HepG2 (cell line): ENCODE results near the gene ZNF524. TPM values are rescaled to one million over a fixed set of nuclear protein-coding genes. Genes with fewer than 3 reads are reported as not detected.

ENCODE experiments used
- CENPT ChIP-seq: sonication (generic); formaldehyde crosslinking; IDR thresholded peaks from 2 replicates; pipeline ENCODE4 v1.8.0; 2022; ENCODE audit warnings: low read depth, mild to moderate bottlenecking, moderate library complexity, missing genetic modification reagents
- EED ChIP-seq: sonication (generic); formaldehyde crosslinking; IDR thresholded peaks from 2 replicates; pipeline ENCODE4 v1.5.0; 2020; ENCODE audit warnings: mild to moderate bottlenecking, missing genetic modification reagents
- HNF1A ChIP-seq, 2 experiments: sonication (generic) in 1 of 2; formaldehyde crosslinking in 1 of 2; IDR thresholded peaks; 2 replicates each; pipeline versions ENCODE4 v1.4.0 to v1.6.1; 2016 to 2020; ENCODE audit warnings: borderline replicate concordance in 1 of 2, low read depth in 1 of 2, mild to moderate bottlenecking in 1 of 2, missing genetic modification reagents in 1 of 2
- KDM4B ChIP-seq: sonication (generic); formaldehyde crosslinking; IDR thresholded peaks from 2 replicates; pipeline ENCODE4 v1.4.0; 2020; ENCODE audit warnings: missing genetic modification reagents
- MED8 ChIP-seq: sonication (generic); formaldehyde crosslinking; IDR thresholded peaks from 2 replicates; pipeline ENCODE4 v1.8.1; 2023; ENCODE audit warnings: mild to moderate bottlenecking, missing genetic modification reagents; ENCODE audit not compliant: insufficient replicate concordance
- PHF5A ChIP-seq: IDR thresholded peaks from one replicate; pipeline ENCODE4 v1.6.1; 2018; ENCODE audit warnings: low read depth, missing genetic modification reagents; ENCODE audit not compliant: unreplicated experiment
- TBX2 ChIP-seq: sonication (generic); formaldehyde crosslinking; IDR thresholded peaks from 2 replicates; pipeline ENCODE4 v1.5.0; 2020; ENCODE audit warnings: missing genetic modification reagents, mild to moderate bottlenecking, borderline replicate concordance
- ZBTB7B ChIP-seq: sonication (generic); formaldehyde crosslinking; IDR thresholded peaks from 2 replicates; pipeline ENCODE4 v1.4.0; 2020; ENCODE audit warnings: missing genetic modification reagents
- ZFP37 ChIP-seq: sonication (generic); formaldehyde crosslinking; IDR thresholded peaks from 2 replicates; pipeline ENCODE4 v1.4.0; 2020; ENCODE audit warnings: missing genetic modification reagents, borderline replicate concordance
- ZMAT3 ChIP-seq: sonication (generic); formaldehyde crosslinking; conservative IDR thresholded peaks from 2 replicates; pipeline ENCODE4 v1.7.0; 2021; ENCODE audit warnings: missing genetic modification reagents
- ZNF225 ChIP-seq: sonication (generic); formaldehyde crosslinking; IDR thresholded peaks from 2 replicates; pipeline ENCODE4 v1.4.0; 2020; ENCODE audit warnings: mild to moderate bottlenecking, missing genetic modification reagents
- polyA plus RNA-seq, 8 experiments: library from polyadenylated mRNA; depleted of rRNA in 3 of 8; stranded (reverse) in 7 of 8; unstranded in 1 of 8; fragments of >200 nt; fragmentation: Illumina TruSeq in 4 of 8; extraction: Trizol in 4 of 8; gene quantifications; 2 replicates each; pipeline versions ENCODE4 v1.2.1 to v1.2.3, GENCODE V29; 2011 to 2016; ENCODE audit warnings: low read depth in 4 of 8, missing spikeins in 1 of 8, mixed read lengths in 1 of 8; ENCODE audit not compliant: insufficient read depth in 1 of 8
- total RNA-seq, 5 experiments: library from RNA; depleted of rRNA; stranded (reverse); fragments of >200 nt; fragmentation: Illumina TruSeq; extraction: Trizol; gene quantifications; 2 replicates each; pipeline ENCODE4 v1.2.3, GENCODE V29; 2016; ENCODE audit warnings: low read depth in 1 of 5
- TF ChIP-seq, protein P1 (sequence below): sonication (generic); formaldehyde crosslinking; IDR thresholded peaks from 2 replicates; pipeline ENCODE4 v1.5.0; 2020; ENCODE audit warnings: mild to moderate bottlenecking, missing genetic modification reagents
- TF ChIP-seq, protein P2 (sequence below): sonication (generic); formaldehyde crosslinking; IDR thresholded peaks from 2 replicates; pipeline ENCODE4 v1.4.0; 2020; ENCODE audit warnings: mild to moderate bottlenecking, missing genetic modification reagents
- TF ChIP-seq, protein P3 (sequence below): sonication (generic); formaldehyde crosslinking; IDR thresholded peaks from 2 replicates; pipeline ENCODE4 v1.8.0; 2022; ENCODE audit warnings: missing genetic modification reagents, mild to moderate bottlenecking, moderate library complexity, borderline replicate concordance

The ZNF524 gene
- total and polyA plus RNA-seq, 2 of the 13 experiments (the other 11 are each of a cell fraction or from before 2014, with no cell fraction given), result 3.2 to 4.6 TPM

DNA sequence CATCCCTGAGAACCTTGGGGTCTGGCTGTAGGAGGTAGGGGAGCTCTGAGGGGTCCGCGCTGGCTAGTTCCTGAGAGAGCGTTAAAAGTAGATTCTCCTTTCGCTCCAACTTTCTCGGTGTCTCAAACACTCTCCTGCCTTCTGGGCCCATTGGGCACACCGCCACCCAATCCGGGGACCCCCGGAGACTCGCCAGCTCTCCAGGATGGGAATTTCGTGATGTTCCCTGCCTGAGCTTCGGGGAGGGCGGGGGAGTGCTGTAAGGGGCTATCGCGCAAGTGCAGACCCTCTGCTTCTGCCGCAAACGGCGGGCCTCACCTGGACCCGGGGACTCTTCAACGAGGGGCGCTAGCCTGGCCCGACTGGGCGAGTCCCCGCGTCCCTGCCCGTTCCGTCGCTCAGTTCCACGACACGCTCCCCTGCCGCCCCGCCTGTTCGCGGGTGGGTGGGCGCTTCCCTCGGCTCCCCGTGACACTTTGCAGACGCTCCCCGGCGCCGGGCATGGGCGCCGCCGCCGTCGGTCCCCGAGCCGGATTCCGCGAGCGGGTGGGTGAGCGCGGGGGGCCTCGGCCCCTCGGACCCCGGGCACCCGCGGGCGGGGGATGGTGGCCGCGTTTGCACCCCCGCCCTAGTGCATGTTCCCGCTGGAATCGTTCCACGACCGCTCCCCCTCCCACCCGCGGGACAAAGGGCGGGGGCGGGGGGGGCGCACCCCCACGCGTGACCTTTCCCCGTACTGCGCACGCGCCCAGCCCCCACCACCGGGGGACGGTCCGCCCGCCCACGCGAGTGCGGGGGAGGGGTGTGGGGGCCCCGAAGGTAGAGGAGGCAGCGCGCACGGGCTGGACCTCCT is 47.9 kb downstream of the ZNF524 start, which contains the start of gene CCDC106 (continued):
- TF ChIP-seq, protein P1, sequence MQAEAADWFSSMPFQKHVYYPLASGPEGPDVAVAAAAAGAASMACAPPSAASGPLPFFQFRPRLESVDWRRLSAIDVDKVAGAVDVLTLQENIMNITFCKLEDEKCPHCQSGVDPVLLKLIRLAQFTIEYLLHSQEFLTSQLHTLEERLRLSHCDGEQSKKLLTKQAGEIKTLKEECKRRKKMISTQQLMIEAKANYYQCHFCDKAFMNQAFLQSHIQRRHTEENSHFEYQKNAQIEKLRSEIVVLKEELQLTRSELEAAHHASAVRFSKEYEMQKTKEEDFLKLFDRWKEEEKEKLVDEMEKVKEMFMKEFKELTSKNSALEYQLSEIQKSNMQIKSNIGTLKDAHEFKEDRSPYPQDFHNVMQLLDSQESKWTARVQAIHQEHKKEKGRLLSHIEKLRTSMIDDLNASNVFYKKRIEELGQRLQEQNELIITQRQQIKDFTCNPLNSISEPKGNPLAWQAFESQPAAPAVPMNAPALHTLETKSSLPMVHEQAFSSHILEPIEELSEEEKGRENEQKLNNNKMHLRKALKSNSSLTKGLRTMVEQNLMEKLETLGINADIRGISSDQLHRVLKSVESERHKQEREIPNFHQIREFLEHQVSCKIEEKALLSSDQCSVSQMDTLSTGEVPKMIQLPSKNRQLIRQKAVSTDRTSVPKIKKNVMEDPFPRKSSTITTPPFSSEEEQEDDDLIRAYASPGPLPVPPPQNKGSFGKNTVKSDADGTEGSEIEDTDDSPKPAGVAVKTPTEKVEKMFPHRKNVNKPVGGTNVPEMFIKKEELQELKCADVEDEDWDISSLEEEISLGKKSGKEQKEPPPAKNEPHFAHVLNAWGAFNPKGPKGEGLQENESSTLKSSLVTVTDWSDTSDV (CRISPR knock-in tag), result no peak
- peak; percentile 65; the same call in 1 of the 2 replicates for TF ChIP-seq EED (CRISPR knock-in tag)
- no peak for TF ChIP-seq ZFP37 (CRISPR knock-in tag)
- TF ChIP-seq, protein P2, sequence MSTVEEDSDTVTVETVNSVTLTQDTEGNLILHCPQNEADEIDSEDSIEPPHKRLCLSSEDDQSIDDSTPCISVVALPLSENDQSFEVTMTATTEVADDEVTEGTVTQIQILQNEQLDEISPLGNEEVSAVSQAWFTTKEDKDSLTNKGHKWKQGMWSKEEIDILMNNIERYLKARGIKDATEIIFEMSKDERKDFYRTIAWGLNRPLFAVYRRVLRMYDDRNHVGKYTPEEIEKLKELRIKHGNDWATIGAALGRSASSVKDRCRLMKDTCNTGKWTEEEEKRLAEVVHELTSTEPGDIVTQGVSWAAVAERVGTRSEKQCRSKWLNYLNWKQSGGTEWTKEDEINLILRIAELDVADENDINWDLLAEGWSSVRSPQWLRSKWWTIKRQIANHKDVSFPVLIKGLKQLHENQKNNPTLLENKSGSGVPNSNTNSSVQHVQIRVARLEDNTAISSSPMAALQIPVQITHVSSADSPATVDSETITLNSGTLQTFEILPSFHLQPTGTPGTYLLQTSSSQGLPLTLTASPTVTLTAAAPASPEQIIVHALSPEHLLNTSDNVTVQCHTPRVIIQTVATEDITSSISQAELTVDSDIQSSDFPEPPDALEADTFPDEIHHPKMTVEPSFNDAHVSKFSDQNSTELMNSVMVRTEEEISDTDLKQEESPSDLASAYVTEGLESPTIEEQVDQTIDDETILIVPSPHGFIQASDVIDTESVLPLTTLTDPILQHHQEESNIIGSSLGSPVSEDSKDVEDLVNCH (CRISPR knock-in tag), result no peak
- no peak for TF ChIP-seq ZMAT3 (CRISPR knock-in tag)
- peak; percentile 70; the same call in 1 of the 2 replicates for TF ChIP-seq TBX2 (CRISPR knock-in tag)
- TF ChIP-seq ZBTB7B, result peak; percentile 42; the same call in 1 of the 2 replicates
- peak; percentile 25 for TF ChIP-seq PHF5A (CRISPR knock-in tag)
- no peak for TF ChIP-seq HNF1A (IDR thresholded peaks at IDR 0.05; ENCODE audit: low read depth)
- TF ChIP-seq HNF1A (CRISPR knock-in tag; IDR thresholded peaks at IDR 0.05; ENCODE audit: borderline replicate concordance), result peak; percentile 61; the same call in 1 of the 2 replicates
- peak; percentile 75; the same call in 1 of the 2 replicates for TF ChIP-seq KDM4B (CRISPR knock-in tag)
- no peak for TF ChIP-seq MED8 (CRISPR knock-in tag)
- TF ChIP-seq CENPT (CRISPR knock-in tag), result no peak
- TF ChIP-seq, protein P3, sequence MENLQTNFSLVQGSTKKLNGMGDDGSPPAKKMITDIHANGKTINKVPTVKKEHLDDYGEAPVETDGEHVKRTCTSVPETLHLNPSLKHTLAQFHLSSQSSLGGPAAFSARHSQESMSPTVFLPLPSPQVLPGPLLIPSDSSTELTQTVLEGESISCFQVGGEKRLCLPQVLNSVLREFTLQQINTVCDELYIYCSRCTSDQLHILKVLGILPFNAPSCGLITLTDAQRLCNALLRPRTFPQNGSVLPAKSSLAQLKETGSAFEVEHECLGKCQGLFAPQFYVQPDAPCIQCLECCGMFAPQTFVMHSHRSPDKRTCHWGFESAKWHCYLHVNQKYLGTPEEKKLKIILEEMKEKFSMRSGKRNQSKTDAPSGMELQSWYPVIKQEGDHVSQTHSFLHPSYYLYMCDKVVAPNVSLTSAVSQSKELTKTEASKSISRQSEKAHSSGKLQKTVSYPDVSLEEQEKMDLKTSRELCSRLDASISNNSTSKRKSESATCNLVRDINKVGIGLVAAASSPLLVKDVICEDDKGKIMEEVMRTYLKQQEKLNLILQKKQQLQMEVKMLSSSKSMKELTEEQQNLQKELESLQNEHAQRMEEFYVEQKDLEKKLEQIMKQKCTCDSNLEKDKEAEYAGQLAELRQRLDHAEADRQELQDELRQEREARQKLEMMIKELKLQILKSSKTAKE (CRISPR knock-in tag), result peak; percentile 7; the same call in 1 of the 2 replicates
- TF ChIP-seq ZNF225, result peak; percentile 28; the same call in 1 of the 2 replicates
